Measurements from ENCODE around the gene ACAP1. TPM values are rescaled to one million over a fixed set of nuclear protein-coding genes. Genes with fewer than 3 reads are reported as not detected.

Gene ACAP1
- total RNA-seq, 1 donor from 2014 or later: 3.6 TPM

DNA sequence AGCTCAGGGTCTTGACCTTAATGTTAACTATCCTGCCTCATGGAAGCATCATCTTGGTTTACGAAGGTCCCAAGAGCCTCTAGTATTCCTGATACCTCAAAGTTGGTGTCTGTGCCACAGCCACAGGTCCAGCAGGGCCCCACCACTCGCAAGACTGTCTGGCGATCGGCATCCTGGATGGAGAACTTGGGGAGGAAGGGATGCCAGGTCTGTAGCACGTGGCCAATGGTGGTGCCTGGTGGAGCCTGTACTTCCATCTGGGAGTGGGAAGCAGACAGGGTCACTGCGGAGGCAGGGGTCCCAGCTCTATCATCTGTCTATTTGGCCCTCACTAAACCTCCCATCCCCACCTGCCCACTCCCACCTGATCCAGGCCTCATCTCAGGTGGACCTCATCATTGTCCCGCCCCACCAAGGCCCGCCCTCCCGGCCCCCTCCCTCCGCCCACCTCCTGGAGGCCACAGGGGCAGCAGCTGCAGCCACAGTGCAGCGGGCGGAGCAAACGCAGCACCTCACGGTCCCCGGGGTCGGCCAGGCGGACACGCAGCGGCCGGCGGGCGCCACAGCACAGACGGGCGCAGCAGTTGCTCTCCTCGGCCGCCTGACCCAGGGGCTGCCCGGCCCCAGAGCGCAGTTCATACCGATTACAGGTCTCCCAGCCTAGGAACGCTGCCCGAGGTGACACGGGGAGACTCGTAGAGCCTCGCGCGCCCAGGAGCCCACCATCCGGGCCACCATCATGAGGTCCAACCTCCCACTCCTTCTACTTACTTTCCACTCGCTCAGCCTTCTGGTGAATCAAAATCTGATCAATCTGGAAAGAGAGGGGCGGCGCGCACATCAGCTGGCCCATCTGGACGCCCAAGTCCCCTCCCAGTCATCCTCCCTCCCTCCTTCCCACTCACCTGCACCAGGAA lies 56.6 kb downstream of the ACAP1 start:
- DNase-seq (ENCODE audit: low read depth): no peak
- no peaks in the 10 kb centered on the region for H3K27me3 ChIP-seq (ENCODE audit: control insufficient read depth, insufficient read depth, low read length)
- TF ChIP-seq, protein P1, sequence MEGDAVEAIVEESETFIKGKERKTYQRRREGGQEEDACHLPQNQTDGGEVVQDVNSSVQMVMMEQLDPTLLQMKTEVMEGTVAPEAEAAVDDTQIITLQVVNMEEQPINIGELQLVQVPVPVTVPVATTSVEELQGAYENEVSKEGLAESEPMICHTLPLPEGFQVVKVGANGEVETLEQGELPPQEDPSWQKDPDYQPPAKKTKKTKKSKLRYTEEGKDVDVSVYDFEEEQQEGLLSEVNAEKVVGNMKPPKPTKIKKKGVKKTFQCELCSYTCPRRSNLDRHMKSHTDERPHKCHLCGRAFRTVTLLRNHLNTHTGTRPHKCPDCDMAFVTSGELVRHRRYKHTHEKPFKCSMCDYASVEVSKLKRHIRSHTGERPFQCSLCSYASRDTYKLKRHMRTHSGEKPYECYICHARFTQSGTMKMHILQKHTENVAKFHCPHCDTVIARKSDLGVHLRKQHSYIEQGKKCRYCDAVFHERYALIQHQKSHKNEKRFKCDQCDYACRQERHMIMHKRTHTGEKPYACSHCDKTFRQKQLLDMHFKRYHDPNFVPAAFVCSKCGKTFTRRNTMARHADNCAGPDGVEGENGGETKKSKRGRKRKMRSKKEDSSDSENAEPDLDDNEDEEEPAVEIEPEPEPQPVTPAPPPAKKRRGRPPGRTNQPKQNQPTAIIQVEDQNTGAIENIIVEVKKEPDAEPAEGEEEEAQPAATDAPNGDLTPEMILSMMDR (IDR thresholded peaks at IDR 0.05; ENCODE audit: insufficient read depth, low read length, poor library complexity, severe bottlenecking): no peak
- H3K4me3 ChIP-seq (ENCODE audit: low read depth, low read length): peak overlapping the region; percentile 57
- peaks cover 1% of the 10 kb centered on the region for H3K36me3 ChIP-seq (ENCODE audit: control insufficient read depth, insufficient read depth, low read length)

GRCh38 chr17:7393613-7394451 lies 57.5 kb downstream of the ACAP1 start:
- TF ChIP-seq, protein P1 (IDR thresholded peaks at IDR 0.05; ENCODE audit: insufficient read depth, low read length, poor library complexity, severe bottlenecking): peak; percentile 36
- H3K27me3 ChIP-seq (ENCODE audit: control insufficient read depth, insufficient read depth, low read length): no peaks in the 10 kb centered on the region
- H3K36me3 ChIP-seq (ENCODE audit: control insufficient read depth, insufficient read depth, low read length): peaks cover 1% of the 10 kb centered on the region
- no peak for DNase-seq (ENCODE audit: low read depth)
- H3K4me3 ChIP-seq (ENCODE audit: low read depth, low read length): peak overlapping the region; percentile 57

DNA sequence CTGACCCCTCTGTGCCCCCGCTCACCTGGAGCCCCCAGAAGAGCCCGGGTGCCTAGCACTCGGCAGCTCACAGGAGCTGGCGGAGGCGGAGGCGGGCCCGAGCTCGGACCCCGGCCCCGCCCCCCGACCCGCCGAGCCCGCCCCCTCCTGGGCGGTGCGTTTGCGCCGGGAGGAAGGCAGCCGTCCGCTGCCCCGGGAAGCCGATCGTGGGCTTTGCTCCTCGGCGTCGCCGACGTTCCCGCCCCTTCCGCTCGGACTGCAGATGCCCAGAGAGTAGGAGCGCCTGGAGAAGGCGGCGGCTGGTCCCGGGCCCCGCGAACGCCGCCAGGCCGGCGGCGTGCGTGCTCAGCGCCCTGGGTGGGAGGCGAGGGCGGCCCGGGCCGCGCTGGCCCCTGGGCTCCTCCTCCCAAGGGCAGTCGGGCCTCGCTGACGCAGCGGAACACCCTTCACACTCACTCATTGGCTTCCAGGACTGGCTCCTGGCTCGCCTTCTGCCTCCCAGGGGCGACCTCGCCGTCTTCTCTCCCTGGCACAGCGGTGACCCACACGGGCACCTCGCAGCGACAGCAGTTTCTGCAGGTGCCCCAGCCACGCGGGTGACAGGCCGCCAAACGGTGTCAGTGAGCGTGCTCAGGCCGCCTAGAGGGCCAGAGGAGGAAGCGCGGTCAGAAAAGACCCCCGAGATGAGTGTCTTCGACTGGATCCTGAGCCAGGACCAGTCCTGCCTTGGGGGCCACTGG lies 58.3 kb downstream of the ACAP1 start, which contains the start of gene PLSCR3:
Gene PLSCR3 (minus strand): TSS at position 74 of the 740 bp plus-strand sequence. CDS start 415 bp downstream, outside the sequence.
- DNase-seq (ENCODE audit: low read depth): peak; percentile 56
- H3K4me3 ChIP-seq (ENCODE audit: low read depth, low read length): peak within 1 kb of the TSS; percentile 57
- H3K36me3 ChIP-seq (ENCODE audit: control insufficient read depth, insufficient read depth, low read length): peaks cover 1% of the 10 kb centered on the region
- H3K27me3 ChIP-seq (ENCODE audit: control insufficient read depth, insufficient read depth, low read length): no peaks in the 10 kb centered on the region
- TF ChIP-seq, protein P1 (IDR thresholded peaks at IDR 0.05; ENCODE audit: insufficient read depth, low read length, poor library complexity, severe bottlenecking): peak; percentile 47

DNA sequence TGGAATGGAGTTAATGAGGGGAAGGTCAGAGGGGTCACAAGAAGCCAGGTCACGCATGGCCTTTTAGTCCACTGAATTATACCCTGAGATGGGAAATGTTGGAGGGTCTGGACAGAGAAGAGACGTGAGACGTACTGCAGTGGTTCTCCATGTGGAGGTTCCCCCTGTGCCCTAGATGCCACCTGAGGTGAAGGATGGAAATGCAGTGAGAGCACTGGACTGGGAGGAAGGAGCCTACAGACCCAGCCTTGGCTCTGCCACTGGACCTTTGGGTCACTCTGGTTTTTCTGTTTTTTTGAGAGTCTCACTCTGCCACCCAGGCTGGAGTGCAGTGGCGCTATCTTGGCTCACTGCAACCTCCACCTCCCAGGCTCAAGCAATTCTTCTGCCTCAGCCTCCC lies 59.8 kb downstream of the ACAP1 start:
- no peaks in the 10 kb centered on the region for H3K27me3 ChIP-seq (ENCODE audit: control insufficient read depth, insufficient read depth, low read length)
- TF ChIP-seq, protein P1 (IDR thresholded peaks at IDR 0.05; ENCODE audit: insufficient read depth, low read length, poor library complexity, severe bottlenecking): no peak
- no peak for DNase-seq (ENCODE audit: low read depth)
- no peak overlapping the region for H3K4me3 ChIP-seq (ENCODE audit: low read depth, low read length)
- H3K36me3 ChIP-seq (ENCODE audit: control insufficient read depth, insufficient read depth, low read length): peaks cover 1% of the 10 kb centered on the region

DNA sequence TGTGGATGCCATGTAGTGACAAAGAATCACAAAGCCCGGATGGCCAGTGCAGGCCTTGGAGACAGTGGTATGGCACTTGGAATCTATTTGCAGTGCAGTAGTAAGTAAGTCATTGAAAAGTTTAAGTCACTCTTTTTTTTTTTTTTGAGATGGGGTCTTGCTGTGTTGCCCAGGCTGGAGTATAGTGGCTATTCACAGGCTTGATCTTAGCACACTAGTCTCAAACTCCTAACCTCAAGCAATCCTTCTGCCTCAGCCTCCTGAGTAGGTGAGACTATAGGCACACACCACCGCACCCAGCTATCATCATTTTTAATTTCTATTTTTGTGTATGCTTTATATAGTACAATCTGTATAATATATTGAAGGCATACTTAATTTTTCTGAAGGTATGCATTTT lies 62.3 kb downstream of the ACAP1 start:
- TF ChIP-seq, protein P1 (IDR thresholded peaks at IDR 0.05; ENCODE audit: insufficient read depth, low read length, poor library complexity, severe bottlenecking): no peak
- DNase-seq (ENCODE audit: low read depth): no peak

More for the DNA sequence above, 62.3 kb downstream of the ACAP1 start:
- no peaks in the 10 kb centered on the region for H3K36me3 ChIP-seq (ENCODE audit: control insufficient read depth, insufficient read depth, low read length)
- no peaks in the 10 kb centered on the region for H3K27me3 ChIP-seq (ENCODE audit: control insufficient read depth, insufficient read depth, low read length)
- H3K4me3 ChIP-seq (ENCODE audit: low read depth, low read length): no peak overlapping the region

Measured in kidney epithelial cell (primary cell).